RWPE1 (cell line): ENCODE data around the gene PDCD11.
A peak's percentile ranks its signal among the peaks of the same experiment; 100 is the strongest.

Experiments used
- CTCF ChIA-PET: fragments of 350-600 bp; sonication (Branson Sonifier 250); formaldehyde crosslinking; extraction: SDS; loops from one replicate; lab custom pipeline; 2021; lab: Yijun Ruan, JAX
- POLR2A ChIA-PET: fragments of 400-600 bp; formaldehyde crosslinking; extraction: SDS; loops from one replicate; lab custom pipeline; 2020; ENCODE audit warnings: antibody characterized with exemption; ENCODE audit not compliant: low non-redundant PET; lab: Yijun Ruan, JAX
- DNase-seq: peaks from one replicate; pipeline ENCODE4 v3.0.0; 2012; ENCODE audit warnings: low spot score
- H3K27ac ChIP-seq: fragments of 450-650 bp; 2 replicates; pipeline ENCODE4 v1.5.1; 2017
- TF ChIP-seq, protein P1 (sequence below): fragments of 450-650 bp; conservative IDR thresholded peaks from 2 replicates; pipeline ENCODE4 v1.5.1; 2017; ENCODE audit warnings: low read depth, mild to moderate bottlenecking

PDCD11 gene

GRCh38 chr10:103367379-103367781, 29.0 kb upstream of the PDCD11 start:
- CTCF ChIA-PET: interaction anchor here (0.7 kb wide), 2 partner anchors 82 to 91 kb away, joined by 3 read pairs; partner anchors contain the start of gene INA
- peak overlapping the region; percentile 92 for H3K27ac ChIP-seq

DNA sequence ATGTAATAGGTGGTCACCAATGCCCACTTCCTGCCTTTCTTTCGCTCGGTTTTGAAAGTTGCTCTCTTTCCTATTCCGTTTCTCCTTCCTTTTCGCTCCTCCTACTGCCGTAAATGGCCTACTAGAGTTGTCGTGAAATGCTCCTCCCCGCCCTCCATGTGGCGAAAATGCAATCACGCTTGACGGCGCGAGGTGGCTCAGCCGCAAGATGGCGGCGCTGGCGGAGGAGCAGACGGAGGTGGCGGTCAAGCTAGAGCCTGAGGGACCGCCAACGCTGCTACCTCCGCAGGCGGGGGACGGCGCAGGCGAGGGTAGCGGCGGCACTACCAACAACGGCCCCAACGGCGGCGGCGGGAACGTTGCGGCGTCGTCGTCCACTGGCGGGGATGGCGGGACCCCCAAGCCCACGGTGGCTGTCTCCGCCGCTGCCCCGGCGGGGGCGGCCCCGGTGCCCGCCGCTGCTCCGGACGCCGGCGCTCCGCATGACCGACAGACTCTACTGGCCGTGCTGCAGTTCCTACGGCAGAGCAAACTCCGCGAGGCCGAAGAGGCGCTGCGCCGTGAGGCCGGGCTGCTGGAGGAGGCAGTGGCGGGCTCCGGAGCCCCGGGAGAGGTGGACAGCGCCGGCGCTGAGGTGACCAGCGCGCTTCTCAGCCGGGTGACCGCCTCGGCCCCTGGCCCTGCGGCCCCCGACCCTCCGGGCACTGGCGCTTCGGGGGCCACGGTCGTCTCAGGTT, 28.5 kb upstream of the PDCD11 start, which contains the start of gene TAF5:
TSS of gene TAF5 (plus strand) at position 195 of the 737 bp plus-strand sequence. CDS start at position 209, 14 bp downstream.
- peak within 1 kb of the TSS; percentile 92 for H3K27ac ChIP-seq
- TF ChIP-seq, protein P1, sequence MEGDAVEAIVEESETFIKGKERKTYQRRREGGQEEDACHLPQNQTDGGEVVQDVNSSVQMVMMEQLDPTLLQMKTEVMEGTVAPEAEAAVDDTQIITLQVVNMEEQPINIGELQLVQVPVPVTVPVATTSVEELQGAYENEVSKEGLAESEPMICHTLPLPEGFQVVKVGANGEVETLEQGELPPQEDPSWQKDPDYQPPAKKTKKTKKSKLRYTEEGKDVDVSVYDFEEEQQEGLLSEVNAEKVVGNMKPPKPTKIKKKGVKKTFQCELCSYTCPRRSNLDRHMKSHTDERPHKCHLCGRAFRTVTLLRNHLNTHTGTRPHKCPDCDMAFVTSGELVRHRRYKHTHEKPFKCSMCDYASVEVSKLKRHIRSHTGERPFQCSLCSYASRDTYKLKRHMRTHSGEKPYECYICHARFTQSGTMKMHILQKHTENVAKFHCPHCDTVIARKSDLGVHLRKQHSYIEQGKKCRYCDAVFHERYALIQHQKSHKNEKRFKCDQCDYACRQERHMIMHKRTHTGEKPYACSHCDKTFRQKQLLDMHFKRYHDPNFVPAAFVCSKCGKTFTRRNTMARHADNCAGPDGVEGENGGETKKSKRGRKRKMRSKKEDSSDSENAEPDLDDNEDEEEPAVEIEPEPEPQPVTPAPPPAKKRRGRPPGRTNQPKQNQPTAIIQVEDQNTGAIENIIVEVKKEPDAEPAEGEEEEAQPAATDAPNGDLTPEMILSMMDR: no peak
- POLR2A ChIA-PET: interaction anchor here (1.0 kb wide), 1 partner anchor 28 kb away, joined by 3 read pairs; the partner anchor contains the start of genes ATP5MK and PDCD11
- CTCF ChIA-PET: interaction anchor here (0.7 kb wide), 2 partner anchors 9 to 91 kb away, joined by 3 to 4 read pairs; partner anchors contain the start of gene INA
- peak; percentile 93 for DNase-seq

More at GRCh38 chr10:103367379-103367781, 29.0 kb upstream of the PDCD11 start:
- POLR2A ChIA-PET: interaction anchor here (0.6 kb wide), 1 partner anchor 641 kb away, joined by 4 read pairs; no protein-coding TSS in a partner anchor
- TF ChIP-seq, protein P1: no peak
- DNase-seq: no peak

DNA sequence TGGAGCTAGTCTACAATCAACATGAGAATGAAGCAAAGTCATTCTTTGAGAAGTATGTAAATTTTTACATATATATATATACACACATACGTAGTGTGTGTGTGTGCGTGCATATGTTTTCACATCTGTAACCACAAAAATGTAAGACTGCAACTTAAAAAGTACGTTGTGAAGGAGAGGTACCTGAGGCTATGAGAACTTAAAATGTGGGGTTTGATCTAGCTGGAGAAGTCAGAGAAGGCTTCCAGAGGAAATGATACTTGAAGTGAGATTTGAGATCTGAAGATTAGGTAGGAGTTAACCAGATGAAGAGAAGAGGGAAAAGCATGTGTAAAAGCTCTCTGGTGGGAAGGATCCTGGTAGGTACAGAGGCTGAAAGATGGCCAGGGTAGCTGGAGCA, 22.9 kb upstream of the PDCD11 start:
- ChIA-PET CTCF (interaction anchor here (0.6 to 0.7 kb wide), 2 partner anchors 20 to 112 kb away, joined by 3 to 7 read pairs; no protein-coding TSS in a partner anchor), POLR2A (no interaction called here)
- no peak for DNase-seq
- TF ChIP-seq, protein P1: no peak
- no peak overlapping the region for H3K27ac ChIP-seq

- POLR2A ChIA-PET: no interaction called here
- no peak for DNase-seq
- no peak overlapping the region for H3K27ac ChIP-seq
- CTCF ChIA-PET: interaction anchor here (0.6 to 0.7 kb wide), 3 partner anchors 19 to 311 kb away, joined by 3 to 7 read pairs (median 3); no protein-coding TSS in a partner anchor
- TF ChIP-seq, protein P1: no peak
Measured at GRCh38 chr10:103374263-103374662, 22.2 kb upstream of the PDCD11 start.

DNA sequence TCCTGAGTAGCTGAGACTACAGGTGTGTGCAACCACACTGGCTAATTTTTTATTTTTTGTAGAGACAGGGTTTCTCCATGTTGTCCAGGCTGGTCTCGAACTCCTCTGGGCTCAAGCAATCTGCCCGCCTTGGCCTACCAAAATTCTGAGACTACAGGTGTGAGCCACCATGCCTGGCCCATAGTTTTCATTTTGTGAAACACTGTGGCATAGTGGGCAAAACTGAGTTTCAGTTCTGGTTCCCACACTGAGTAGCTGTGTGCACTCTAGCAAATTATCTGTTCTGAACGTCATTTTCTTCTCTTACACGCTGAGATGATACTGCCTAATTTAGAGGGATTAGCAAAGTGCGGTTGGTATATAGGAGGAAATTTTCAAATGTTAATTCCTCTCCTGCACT, 13.7 kb upstream of the PDCD11 start:
- POLR2A ChIA-PET: no interaction called here
- no peak overlapping the region for H3K27ac ChIP-seq
- DNase-seq: no peak
- CTCF ChIA-PET: no interaction called here
- TF ChIP-seq, protein P1: no peak

DNA sequence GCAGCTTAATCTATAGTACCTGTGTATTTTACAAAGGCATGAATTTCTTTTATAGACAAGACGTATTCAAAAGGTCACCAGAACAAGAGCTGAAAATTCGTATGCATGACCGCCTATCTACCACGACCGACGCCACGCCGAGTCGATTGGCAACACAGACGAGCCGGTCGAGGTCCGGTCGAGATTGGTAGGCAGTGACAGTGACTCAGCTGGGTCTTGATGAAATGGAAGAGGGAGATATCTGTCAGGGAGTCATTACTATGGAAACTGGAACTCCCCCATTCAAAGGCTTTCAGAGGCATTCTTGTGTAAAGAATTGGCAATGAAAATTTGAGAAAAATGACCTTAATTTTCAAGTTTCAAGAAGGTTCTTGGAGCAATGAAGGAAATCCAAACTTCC, 2.2 kb upstream of the PDCD11 start:
- no peak overlapping the region for H3K27ac ChIP-seq
- DNase-seq: no peak
- ChIA-PET CTCF (interaction anchor here (0.5 to 0.7 kb wide), 4 partner anchors 21 to 156 kb away, joined by 3 to 8 read pairs (median 3); no protein-coding TSS in a partner anchor), POLR2A (no interaction called here)
- TF ChIP-seq, protein P1: no peak
